Caco-2 (cell line): ENCODE measurements around the gene MEF2D. TPM values are rescaled to one million over a fixed set of nuclear protein-coding genes. Genes with fewer than 3 reads are reported as not detected.

Experiments
- BruUV-seq: library from RNA; stranded (reverse); fragments of 400-500 nt; replicated peaks from 2 replicates; lab custom pipeline; 2021; lab: Mats Ljungman, UMichigan
- CTCF ChIA-PET: fragments of 300-600 bp; sonication (Branson Sonifier 250); formaldehyde crosslinking; loops from one replicate; lab custom pipeline; 2022; ENCODE audit warnings: antibody characterized with exemption; lab: Charles Lee
- POLR2A ChIA-PET: fragments of 300-600 bp; sonication (Branson Sonifier 250); formaldehyde crosslinking; loops from one replicate; lab custom pipeline; 2022; ENCODE audit warnings: antibody characterized with exemption; lab: Charles Lee
- DNase-seq, 2 experiments: peaks; one replicate each; pipeline versions ENCODE4 v3.0.0 to v3.0.0-alpha.2; 2020 to 2022
- H3K27me3 ChIP-seq: replicated peaks from 2 replicates; pipeline ENCODE4 v1.6.0; 2011; ENCODE audit warnings: low read length; ENCODE audit not compliant: control insufficient read depth, insufficient read depth
- H3K36me3 ChIP-seq: 2 replicates; pipeline ENCODE4 v1.5.1; 2011; ENCODE audit warnings: low read length; ENCODE audit not compliant: control insufficient read depth, insufficient read depth
- H3K4me1 ChIP-seq: fragments of 250-450 bp; sonication (Bioruptor Pico); 2 replicates; pipeline ENCODE4 v1.5.1; 2020; ENCODE audit warnings: mild to moderate bottlenecking
- H3K4me3 ChIP-seq: 2 replicates; pipeline ENCODE4 v1.5.1; 2011; ENCODE audit warnings: low read depth, mild to moderate bottlenecking, control low read depth, low read length
- H3K9me3 ChIP-seq: fragments of 250-450 bp; sonication (Bioruptor Pico); 2 replicates; pipeline ENCODE4 v1.5.1; 2020; ENCODE audit warnings: mild to moderate bottlenecking, moderate library complexity
- H3K27ac Mint-ChIP-seq: one replicate; pipeline ENCODE4 v1.8.0; 2022; ENCODE audit warnings: mixed read lengths; ENCODE audit not compliant: unreplicated experiment
- H3K27me3 Mint-ChIP-seq: one replicate; pipeline ENCODE4 v1.8.0; 2022; ENCODE audit warnings: mixed read lengths; ENCODE audit not compliant: insufficient read depth, unreplicated experiment
- H3K36me3 Mint-ChIP-seq: one replicate; pipeline ENCODE4 v1.8.0; 2022; ENCODE audit warnings: mild to moderate bottlenecking, mixed read lengths; ENCODE audit not compliant: insufficient read depth, unreplicated experiment
- H3K4me1 Mint-ChIP-seq: one replicate; pipeline ENCODE4 v1.8.0; 2022; ENCODE audit warnings: low read depth, mixed read lengths; ENCODE audit not compliant: unreplicated experiment
- H3K4me3 Mint-ChIP-seq: one replicate; pipeline ENCODE4 v1.8.0; 2022; ENCODE audit warnings: mild to moderate bottlenecking, moderate library complexity, mixed read lengths; ENCODE audit not compliant: unreplicated experiment
- H3K9me3 Mint-ChIP-seq: one replicate; pipeline ENCODE4 v1.8.0; 2022; ENCODE audit warnings: mixed read lengths; ENCODE audit not compliant: unreplicated experiment
- CTCF ChIP-seq, 2 experiments: fragments of 200-600 bp in 1 of 2; IDR thresholded peaks; 1 replicate in 1 of 2; 2 replicates in 1 of 2; pipeline versions ENCODE4 v1.5.1 to v1.8.0; 2011 to 2022; ENCODE audit warnings: antibody characterized with exemption in 1 of 2, control low read depth in 1 of 2, inconsistent platforms in 1 of 2, low read depth in 1 of 2, low read length in 1 of 2, mild to moderate bottlenecking in 1 of 2, moderate library complexity in 1 of 2; ENCODE audit not compliant: insufficient read depth in 1 of 2, severe bottlenecking in 1 of 2, unreplicated experiment in 1 of 2
- intact Hi-C: fragments of 100-400 bp; cut with micrococcal nuclease; formaldehyde crosslinking; loops from one replicate; pipeline ENCODE4 v1.10.0; 2022; ENCODE audit not compliant: unreplicated experiment
- total RNA-seq: library from RNA; stranded (reverse); gene quantifications from 2 replicates; pipeline ENCODE4 v1.2.3, GENCODE V29; 2022

Gene MEF2D
- total RNA-seq, 1 experiment from 2014 or later: 18.6 TPM

GRCh38 chr1:156540955-156541354 lies 40.4 kb upstream of the MEF2D start:
- Mint-ChIP-seq H3K27me3 (no peaks in the 10 kb centered on the region), H3K36me3 (peaks cover 40% of the 10 kb centered on the region), H3K4me3 (no peak overlapping the region), H3K9me3 (no peaks in the 10 kb centered on the region), H3K4me1 (peaks cover 16% of the 10 kb centered on the region), H3K27ac (no peak overlapping the region)
- ChIA-PET POLR2A (no interaction called here), CTCF (no interaction called here)
- Histone ChIP-seq H3K4me1 (peaks cover 5% of the 10 kb centered on the region; the same call in 1 of the 2 replicates), H3K36me3 (no peaks in the 10 kb centered on the region; the same call in 1 of the 2 replicates), H3K9me3 (no peaks in the 10 kb centered on the region), H3K4me3 (no peak overlapping the region), H3K27me3 (no peaks in the 10 kb centered on the region)
- TF ChIP-seq CTCF (IDR thresholded peaks at IDR 0.05; ENCODE audit: insufficient read depth in 1 of 2, low read depth in 1 of 2, low read length in 1 of 2, severe bottlenecking in 1 of 2, unreplicated experiment in 1 of 2): no peak
- BruUV-seq: no TSS peak
- intact Hi-C loops: no loop called here
- no peak for DNase-seq

- ChIA-PET POLR2A (interaction anchor here (0.6 kb wide), 1 partner anchor 11 kb away, joined by 3 read pairs; no protein-coding TSS in a partner anchor), CTCF (no interaction called here)
- H3K4me3 ChIP-seq: no peak overlapping the region
- no TSS peak for BruUV-seq
- no peak overlapping the region for H3K27ac Mint-ChIP-seq
- peaks cover 40% of the 10 kb centered on the region for H3K36me3 Mint-ChIP-seq
- no peaks in the 10 kb centered on the region for H3K9me3 ChIP-seq
- no peaks in the 10 kb centered on the region for H3K9me3 Mint-ChIP-seq
- H3K27me3 Mint-ChIP-seq: no peaks in the 10 kb centered on the region
- no peak for TF ChIP-seq CTCF (IDR thresholded peaks at IDR 0.05; ENCODE audit: insufficient read depth in 1 of 2, low read depth in 1 of 2, low read length in 1 of 2, severe bottlenecking in 1 of 2, unreplicated experiment in 1 of 2)
- H3K36me3 ChIP-seq: no peaks in the 10 kb centered on the region; the same call in 1 of the 2 replicates
- H3K4me1 Mint-ChIP-seq: peaks cover 14% of the 10 kb centered on the region
- no peak for DNase-seq
- intact Hi-C loops: no loop called here
- no peak overlapping the region for H3K4me3 Mint-ChIP-seq
- peaks cover 5% of the 10 kb centered on the region; the same call in 1 of the 2 replicates for H3K4me1 ChIP-seq
- H3K27me3 ChIP-seq: no peaks in the 10 kb centered on the region
Observed at GRCh38 chr1:156539818-156540355, 39.3 kb upstream of the MEF2D start.

- no peak for TF ChIP-seq CTCF (IDR thresholded peaks at IDR 0.05; ENCODE audit: insufficient read depth in 1 of 2, low read depth in 1 of 2, low read length in 1 of 2, severe bottlenecking in 1 of 2, unreplicated experiment in 1 of 2)
- intact Hi-C loops: no loop called here
- DNase-seq: no peak
- BruUV-seq: no TSS peak
- H3K27me3 ChIP-seq: no peaks in the 10 kb centered on the region
- Mint-ChIP-seq H3K4me1 (peaks cover 11% of the 10 kb centered on the region), H3K4me3 (no peak overlapping the region), H3K27me3 (no peaks in the 10 kb centered on the region), H3K9me3 (no peaks in the 10 kb centered on the region), H3K36me3 (peaks cover 45% of the 10 kb centered on the region), H3K27ac (no peak overlapping the region)
- POLR2A ChIA-PET: no interaction called here
- no peak overlapping the region for H3K4me3 ChIP-seq
- peaks cover 5% of the 10 kb centered on the region; the same call in 1 of the 2 replicates for H3K4me1 ChIP-seq
- CTCF ChIA-PET: no interaction called here
- no peaks in the 10 kb centered on the region for H3K9me3 ChIP-seq
- H3K36me3 ChIP-seq: no peaks in the 10 kb centered on the region; the same call in 1 of the 2 replicates
Observed at GRCh38 chr1:156538711-156539440, 38.3 kb upstream of the MEF2D start.
